ENCODE results near the gene ZNF215.

GRCh38 chr11:6900327-6900999, 25.8 kb upstream of the ZNF215 start:
- peak; percentile 17 for TF ChIP-seq CTCF (IDR thresholded peaks at IDR 0.05; ENCODE audit: borderline replicate concordance, extremely low read depth, low read length, poor library complexity, severe bottlenecking)
- no peak for TF ChIP-seq EZH2 (IDR thresholded peaks at IDR 0.05; ENCODE audit: borderline replicate concordance, low read depth, low read length, severe bottlenecking)

All from DND-41 (cell line).